H9 (cell line): ENCODE results near the gene RAB7B. TPM values are rescaled to one million over a fixed set of nuclear protein-coding genes. Genes with fewer than 3 reads are reported as not detected.

Source experiments
- DNase-seq: peaks from one replicate; pipeline ENCODE4 v3.0.0-alpha.2; 2017
- H2AFZ ChIP-seq: one replicate; pipeline ENCODE4 v1.6.1; 2013; ENCODE audit warnings: mild to moderate bottlenecking, low read length, control low read depth, moderate library complexity
- H2AK5ac ChIP-seq: 2 replicates; pipeline ENCODE4 v1.6.1; 2013; ENCODE audit warnings: low read length, control low read depth, mixed read lengths; ENCODE audit not compliant: insufficient read length
- H2BK120ac ChIP-seq: one replicate; pipeline ENCODE4 v1.6.1; 2013; ENCODE audit warnings: low read depth, mild to moderate bottlenecking, low read length, control low read depth, inconsistent platforms; ENCODE audit not compliant: poor library complexity, severe bottlenecking
- H2BK12ac ChIP-seq: 2 replicates; pipeline ENCODE4 v1.6.1; 2013; ENCODE audit warnings: low read length, control low read depth, mixed read lengths, low read depth; ENCODE audit not compliant: insufficient read length
- H2BK15ac ChIP-seq: 2 replicates; pipeline ENCODE4 v1.6.1; 2013; ENCODE audit warnings: low read depth, low read length, control low read depth
- H2BK20ac ChIP-seq: one replicate; pipeline ENCODE4 v1.6.1; 2013; ENCODE audit warnings: low read depth, mild to moderate bottlenecking, low read length, control low read depth, inconsistent platforms; ENCODE audit not compliant: poor library complexity, severe bottlenecking
- H2BK5ac ChIP-seq: 2 replicates; pipeline ENCODE4 v1.6.1; 2013; ENCODE audit warnings: low read length, control low read depth, mixed read lengths; ENCODE audit not compliant: insufficient read length
- H3K14ac ChIP-seq: 2 replicates; pipeline ENCODE4 v1.6.1; 2013; ENCODE audit warnings: low read length, control low read depth; ENCODE audit not compliant: insufficient read depth
- H3K18ac ChIP-seq: 2 replicates; pipeline ENCODE4 v1.6.1; 2013; ENCODE audit warnings: low read depth, mild to moderate bottlenecking, mixed read lengths, low read length, control low read depth; ENCODE audit not compliant: insufficient read length
- H3K23ac ChIP-seq: 2 replicates; pipeline ENCODE4 v1.6.1; 2013; ENCODE audit warnings: low read length, control low read depth, mixed read lengths, low read depth; ENCODE audit not compliant: insufficient read length
- H3K23me2 ChIP-seq: 2 replicates; pipeline ENCODE4 v1.6.1; 2013; ENCODE audit warnings: low read depth, mild to moderate bottlenecking, mixed read lengths, low read length, control low read depth; ENCODE audit not compliant: insufficient read length, poor library complexity, severe bottlenecking
- H3K27ac ChIP-seq: 2 replicates; pipeline ENCODE4 v1.5.1; 2013; ENCODE audit warnings: low read length, control low read depth, mixed read lengths, low read depth; ENCODE audit not compliant: insufficient read length
- H3K27me3 ChIP-seq: 2 replicates; pipeline ENCODE4 v1.6.1; 2013; ENCODE audit warnings: low read length, control low read depth, inconsistent platforms; ENCODE audit not compliant: insufficient read depth
- H3K4ac ChIP-seq: 2 replicates; pipeline ENCODE4 v1.6.1; 2013; ENCODE audit warnings: low read depth, mild to moderate bottlenecking, control low read depth, inconsistent platforms, low read length, moderate library complexity
- H3K4me1 ChIP-seq: 2 replicates; pipeline ENCODE4 v1.6.1; 2013; ENCODE audit warnings: low read length, control low read depth, inconsistent platforms; ENCODE audit not compliant: insufficient read depth
- H3K4me2 ChIP-seq: 2 replicates; pipeline ENCODE4 v1.6.1; 2013; ENCODE audit warnings: low read length, control low read depth, mixed read lengths; ENCODE audit not compliant: insufficient read length, insufficient read depth
- H3K56ac ChIP-seq: 2 replicates; pipeline ENCODE4 v1.6.1; 2013; ENCODE audit warnings: low read depth, mild to moderate bottlenecking, mixed read lengths, low read length, control low read depth; ENCODE audit not compliant: insufficient read length
- H3K79me1 ChIP-seq: 2 replicates; pipeline ENCODE4 v1.6.1; 2013; ENCODE audit warnings: low read depth, mild to moderate bottlenecking, moderate library complexity, low read length, control low read depth, inconsistent platforms; ENCODE audit not compliant: insufficient read depth, poor library complexity, severe bottlenecking
- H3K79me2 ChIP-seq: 2 replicates; pipeline ENCODE4 v1.6.1; 2013; ENCODE audit warnings: low read length, control low read depth, inconsistent platforms; ENCODE audit not compliant: insufficient read depth
- H3K9ac ChIP-seq: 2 replicates; pipeline ENCODE4 v1.6.1; 2013; ENCODE audit warnings: low read length, control low read depth, mixed read lengths; ENCODE audit not compliant: insufficient read length; ENCODE audit errors: extremely low read depth
- H3K9me3 ChIP-seq: one replicate; pipeline ENCODE4 v1.6.1; 2013; ENCODE audit warnings: low read depth, low read length, inconsistent platforms; ENCODE audit not compliant: control insufficient read depth
- H3T11ph ChIP-seq: one replicate; pipeline ENCODE4 v1.6.1; 2013; ENCODE audit warnings: mild to moderate bottlenecking, low read length, control low read depth, inconsistent platforms
- H4K20me1 ChIP-seq: one replicate; pipeline ENCODE4 v1.6.1; 2013; ENCODE audit not compliant: control insufficient read depth, insufficient read length, insufficient read depth
- H4K5ac ChIP-seq: 2 replicates; pipeline ENCODE4 v1.6.1; 2013; ENCODE audit warnings: low read depth, mild to moderate bottlenecking, mixed read lengths, low read length, control low read depth; ENCODE audit not compliant: insufficient read length
- H4K8ac ChIP-seq: replicated peaks from 2 replicates; pipeline ENCODE4 v1.6.1; 2013; ENCODE audit warnings: low read length, control low read depth, mixed read lengths, low read depth; ENCODE audit not compliant: insufficient read length
- H4K91ac ChIP-seq: 2 replicates; pipeline ENCODE4 v1.6.1; 2013; ENCODE audit warnings: low read depth, mild to moderate bottlenecking, moderate library complexity, mixed read lengths, low read length, control low read depth; ENCODE audit not compliant: insufficient read length
- H3K27ac Mint-ChIP-seq, 3 experiments: 2 replicates in 2 of 3; 3 replicates in 1 of 3; pipeline ENCODE4 v1.8.0; 2020 to 2021; ENCODE audit warnings: mixed read lengths in 3 of 3, mild to moderate bottlenecking in 1 of 3, moderate library complexity in 1 of 3
- H3K27me3 Mint-ChIP-seq: 2 replicates; pipeline ENCODE4 v1.8.0; 2021; ENCODE audit warnings: low read depth, mild to moderate bottlenecking, moderate library complexity, mixed read lengths
- H3K36me3 Mint-ChIP-seq, 3 experiments: 2 replicates in 2 of 3; 3 replicates in 1 of 3; pipeline ENCODE4 v1.8.0; 2020 to 2021; ENCODE audit warnings: low read depth in 3 of 3, mixed read lengths in 3 of 3; ENCODE audit not compliant: insufficient read depth in 1 of 3
- H3K4me1 Mint-ChIP-seq, 2 experiments: 2 replicates each; pipeline ENCODE4 v1.8.0; 2020; ENCODE audit warnings: mixed read lengths in 2 of 2
- H3K4me3 Mint-ChIP-seq, 2 experiments: 2 replicates in 1 of 2; 3 replicates in 1 of 2; pipeline ENCODE4 v1.8.0; 2020 to 2021; ENCODE audit warnings: mild to moderate bottlenecking in 2 of 2, mixed read lengths in 2 of 2, moderate library complexity in 1 of 2
- H3K9me3 Mint-ChIP-seq, 2 experiments: 2 replicates in 1 of 2; 3 replicates in 1 of 2; pipeline ENCODE4 v1.8.0; 2020; ENCODE audit warnings: mild to moderate bottlenecking in 2 of 2, mixed read lengths in 2 of 2, moderate library complexity in 1 of 2
- CTCF ChIP-seq: fragments of 200-600 bp; sonication (generic); conservative IDR thresholded peaks from 3 replicates; pipeline ENCODE4 v1.8.0; 2021; ENCODE audit warnings: antibody characterized with exemption, mild to moderate bottlenecking
- WGBS: extraction: QIAGEN DNeasy Blood & Tissue Kit; methylation state at CpG from one replicate; pipeline ENCODE4 v1.1.7; 2013; ENCODE audit warnings: missing lambda C conversion rate, low lambda C conversion rate, mixed read lengths; ENCODE audit not compliant: insufficient read length; ENCODE audit errors: extremely low coverage; 5-methylcytosine and 5-hydroxymethylcytosine counted together
- total RNA-seq: library from RNA; stranded (reverse); gene quantifications from 2 replicates; pipeline ENCODE4 v1.2.1, GENCODE V29; 2021

RAB7B gene
- total RNA-seq, 1 experiment from 2014 or later = 0.68 TPM

GRCh38 chr1:206030714-206031113 is 27.5 kb upstream of the RAB7B start:
- Histone ChIP-seq H3K4me2 (no peak overlapping the region), H2AFZ (no peak overlapping the region)
- no CpG with 5 or more reads among the region's 4 CpGs for WGBS

More at GRCh38 chr1:206030714-206031113, 27.5 kb upstream of the RAB7B start:
- Histone ChIP-seq H3K14ac (no peak overlapping the region), H4K5ac (no peak overlapping the region), H3K4ac (no peak overlapping the region), H2BK20ac (no peak overlapping the region), H3K23ac (no peak overlapping the region), H2BK12ac (no peak overlapping the region), H3T11ph (no peak overlapping the region), H3K79me2 (no peaks in the 10 kb centered on the region), H3K27me3 (no peaks in the 10 kb centered on the region), H4K8ac (no peak overlapping the region), H3K27ac (no peak overlapping the region), H3K9ac (peak overlapping the region; percentile 12), H3K56ac (no peak overlapping the region), H3K18ac (no peak overlapping the region), H3K79me1 (no peaks in the 10 kb centered on the region), H4K20me1 (no peaks in the 10 kb centered on the region), H3K9me3 (no peaks in the 10 kb centered on the region), H2BK5ac (no peak overlapping the region), H3K23me2 (no peaks in the 10 kb centered on the region), H4K91ac (no peak overlapping the region), H2BK120ac (no peak overlapping the region), H2AK5ac (no peak overlapping the region), H2BK15ac (no peak overlapping the region), H3K4me1 (no peaks in the 10 kb centered on the region)
- H3K27ac Mint-ChIP-seq = no peak overlapping the region
- no peaks in the 10 kb centered on the region; the same call in 1 of the 2 replicates for H3K27me3 Mint-ChIP-seq
- H3K4me1 Mint-ChIP-seq = peaks cover 2 to 8% of the 10 kb centered on the region in 2 experiments; a peak in 2 of 4 replicates
- peak; percentile 83 for DNase-seq
- no peaks in the 10 kb centered on the region for H3K36me3 Mint-ChIP-seq
- TF ChIP-seq CTCF = peak; percentile 91
- no peaks in the 10 kb centered on the region; a peak in 3 of 5 replicates for H3K9me3 Mint-ChIP-seq
- no peak overlapping the region for H3K4me3 Mint-ChIP-seq
